Mesenchymal stem cell (in vitro differentiated cells and primary cell): ENCODE data around the gene FHL1.

Experiments
- DNase-seq: peaks from one replicate; pipeline ENCODE4 v3.0.0-alpha.2; 2013
- H2AFZ ChIP-seq: one replicate; pipeline ENCODE4 v1.6.1; 2013; ENCODE audit warnings: low read depth, mild to moderate bottlenecking, control low read depth, inconsistent platforms, low read length, moderate library complexity
- H2AK5ac ChIP-seq: 2 replicates; pipeline ENCODE4 v1.6.1; 2013; ENCODE audit warnings: low read length, moderate library complexity, mild to moderate bottlenecking, inconsistent platforms; ENCODE audit not compliant: severe bottlenecking
- H2BK120ac ChIP-seq: one replicate; pipeline ENCODE4 v1.6.1; 2013; ENCODE audit warnings: low read depth, mild to moderate bottlenecking, inconsistent platforms, low read length, moderate library complexity
- H2BK12ac ChIP-seq, 2 experiments: one replicate each; pipeline ENCODE4 v1.6.1; 2013; ENCODE audit warnings: inconsistent platforms in 2 of 2, low read length in 2 of 2, mild to moderate bottlenecking in 2 of 2, moderate library complexity in 2 of 2, control low read depth in 1 of 2
- H2BK15ac ChIP-seq: one replicate; pipeline ENCODE4 v1.6.1; 2013; ENCODE audit warnings: mild to moderate bottlenecking, low read depth, inconsistent platforms; ENCODE audit not compliant: poor library complexity, severe bottlenecking
- H2BK5ac ChIP-seq: 2 replicates; pipeline ENCODE4 v1.6.1; 2013; ENCODE audit warnings: low read depth, mild to moderate bottlenecking, low read length, control low read depth, inconsistent platforms; ENCODE audit not compliant: poor library complexity, severe bottlenecking
- H3K14ac ChIP-seq, 2 experiments: one replicate each; pipeline ENCODE4 v1.6.1; 2013; ENCODE audit warnings: inconsistent platforms in 2 of 2, low read length in 2 of 2, control low read depth in 1 of 2, mild to moderate bottlenecking in 1 of 2, moderate library complexity in 1 of 2
- H3K18ac ChIP-seq, 2 experiments: one replicate each; pipeline ENCODE4 v1.6.1; 2013; ENCODE audit warnings: inconsistent platforms in 2 of 2, low read length in 2 of 2, control low read depth in 1 of 2, low read depth in 1 of 2, mild to moderate bottlenecking in 1 of 2
- H3K23ac ChIP-seq, 2 experiments: one replicate each; pipeline ENCODE4 v1.6.1; 2013; ENCODE audit warnings: inconsistent platforms in 2 of 2, low read length in 2 of 2, mild to moderate bottlenecking in 2 of 2, moderate library complexity in 2 of 2, control low read depth in 1 of 2
- H3K27ac ChIP-seq: 2 replicates; pipeline ENCODE4 v1.5.1; 2013; ENCODE audit warnings: mild to moderate bottlenecking, moderate library complexity, low read length, control low read depth, inconsistent platforms; ENCODE audit not compliant: poor library complexity, severe bottlenecking
- H3K27me3 ChIP-seq, 2 experiments: 2 replicates each; pipeline versions ENCODE4 v1.6.1 to v1.7.0; 2013; ENCODE audit warnings: low read length in 2 of 2, mild to moderate bottlenecking in 2 of 2, moderate library complexity in 2 of 2, control low read depth in 1 of 2, inconsistent platforms in 1 of 2; ENCODE audit not compliant: control insufficient read depth in 1 of 2, insufficient read depth in 1 of 2
- H3K36me3 ChIP-seq, 2 experiments: 2 replicates each; pipeline versions ENCODE4 v1.6.1 to v1.7.0; 2013; ENCODE audit warnings: low read length in 2 of 2, control low read depth in 1 of 2, inconsistent platforms in 1 of 2, low read depth in 1 of 2, mild to moderate bottlenecking in 1 of 2; ENCODE audit not compliant: insufficient read depth in 2 of 2, control insufficient read depth in 1 of 2
- H3K4ac ChIP-seq, 2 experiments: one replicate each; pipeline ENCODE4 v1.6.1; 2013; ENCODE audit warnings: inconsistent platforms in 2 of 2, low read length in 2 of 2, mild to moderate bottlenecking in 2 of 2, moderate library complexity in 2 of 2, control low read depth in 1 of 2, low read depth in 1 of 2
- H3K4me1 ChIP-seq: 2 replicates; pipeline ENCODE4 v1.6.1; 2013; ENCODE audit warnings: low read depth, low read length, control low read depth; ENCODE audit not compliant: control insufficient read depth, insufficient read depth
- H3K4me2 ChIP-seq: 2 replicates; pipeline ENCODE4 v1.6.1; 2013; ENCODE audit warnings: low read length, mild to moderate bottlenecking, inconsistent platforms; ENCODE audit not compliant: poor library complexity, severe bottlenecking
- H3K4me3 ChIP-seq, 2 experiments: 2 replicates each; pipeline versions ENCODE4 v1.5.1 to v1.7.0; 2013; ENCODE audit warnings: low read length in 2 of 2, mild to moderate bottlenecking in 2 of 2, control low read depth in 1 of 2, low read depth in 1 of 2; ENCODE audit not compliant: insufficient read depth in 1 of 2
- H3K79me1 ChIP-seq: replicated peaks from 2 replicates; pipeline ENCODE4 v1.6.1; 2013; ENCODE audit warnings: mild to moderate bottlenecking, control low read depth, low read length, inconsistent platforms; ENCODE audit not compliant: poor library complexity, severe bottlenecking
- H3K9ac ChIP-seq: 2 replicates; pipeline ENCODE4 v1.7.0; 2013; ENCODE audit warnings: mild to moderate bottlenecking, low read length, moderate library complexity
- H3K9me3 ChIP-seq: 2 replicates; pipeline ENCODE4 v1.7.0; 2013; ENCODE audit warnings: mild to moderate bottlenecking, low read length; ENCODE audit not compliant: control insufficient read depth
- H4K8ac ChIP-seq: one replicate; pipeline ENCODE4 v1.6.1; 2013; ENCODE audit warnings: inconsistent platforms, mild to moderate bottlenecking, low read length, moderate library complexity
- H4K91ac ChIP-seq: one replicate; pipeline ENCODE4 v1.6.1; 2013; ENCODE audit warnings: mild to moderate bottlenecking, low read length, inconsistent platforms
- WGBS: methylation state at CpG from one replicate; pipeline ENCODE4 v1.1.7; 2013; ENCODE audit warnings: mixed read lengths; 5-methylcytosine and 5-hydroxymethylcytosine counted together

FHL1 gene

DNA sequence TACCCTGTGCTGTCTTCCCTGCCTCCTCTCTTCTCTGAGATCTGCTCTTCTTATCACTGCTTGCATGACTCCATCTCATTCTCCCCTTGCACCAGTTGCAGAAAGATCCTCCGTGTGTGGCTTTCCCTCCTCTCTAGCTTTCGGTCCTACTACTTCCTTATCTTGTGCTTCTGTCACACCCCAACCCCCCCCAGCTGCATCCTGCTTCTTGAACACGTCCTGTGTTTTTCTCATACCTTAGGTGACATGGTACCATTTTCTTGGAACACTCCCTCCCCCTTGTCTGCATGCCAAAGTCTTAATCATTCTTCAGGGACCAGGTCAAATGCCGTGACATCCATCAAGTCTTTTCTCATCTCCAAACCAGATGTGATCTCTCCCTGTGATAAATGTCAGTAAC lies 46.4 kb downstream of the FHL1 start:
- H3K18ac ChIP-seq: peak overlapping the region in 1 of 2 experiments; percentile 75
- peaks cover 6% of the 10 kb centered on the region for H3K79me1 ChIP-seq
- H3K27me3 ChIP-seq: peaks cover 0 to 26% of the 10 kb centered on the region in 2 experiments
- no peak overlapping the region for H2BK15ac ChIP-seq
- no peak overlapping the region for H2BK120ac ChIP-seq
- no peaks in the 10 kb centered on the region for H3K9me3 ChIP-seq
- H3K4me3 ChIP-seq: no peak overlapping the region
- H3K36me3 ChIP-seq: peaks cover 0 to 3% of the 10 kb centered on the region in 2 experiments
- no peak overlapping the region for H3K4me2 ChIP-seq
- H2BK5ac ChIP-seq: no peak overlapping the region
- no peak overlapping the region for H3K23ac ChIP-seq
- H3K27ac ChIP-seq: peak overlapping the region; percentile 17
- no peak overlapping the region for H4K91ac ChIP-seq
- H2AFZ ChIP-seq: no peak overlapping the region
- no peak overlapping the region for H2BK12ac ChIP-seq
- H3K9ac ChIP-seq: no peak overlapping the region
- 75% methylated on average over 4 of the region's 4 CpGs for WGBS
- no peak overlapping the region for H4K8ac ChIP-seq
- no peak overlapping the region for H3K14ac ChIP-seq
- DNase-seq: no peak
- H2AK5ac ChIP-seq: no peak overlapping the region
- H3K4ac ChIP-seq: no peak overlapping the region
- peaks cover 9% of the 10 kb centered on the region for H3K4me1 ChIP-seq

DNA sequence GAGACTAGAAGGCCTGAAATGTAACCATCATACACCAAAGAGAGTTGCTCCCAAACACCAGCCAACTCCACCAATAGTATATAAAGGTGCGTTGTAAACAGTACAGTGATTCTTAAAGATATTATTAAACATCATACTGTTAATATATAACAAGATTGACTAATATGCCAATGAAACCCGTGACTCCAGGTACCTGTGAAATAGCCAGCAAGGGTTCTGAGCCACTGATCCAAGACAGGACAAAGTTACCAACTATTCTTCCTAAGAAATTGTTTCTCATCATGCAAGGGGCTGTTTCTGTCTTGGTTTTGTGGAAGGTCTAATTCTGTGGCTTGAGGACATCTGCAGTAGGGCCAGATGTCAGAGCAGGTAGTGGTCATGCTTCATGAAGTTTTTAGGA lies 47.2 kb downstream of the FHL1 start:
- no peak overlapping the region for H2BK15ac ChIP-seq
- H4K91ac ChIP-seq: no peak overlapping the region
- H4K8ac ChIP-seq: no peak overlapping the region
- H3K9ac ChIP-seq: no peak overlapping the region
- no peak overlapping the region for H3K18ac ChIP-seq
- no peak overlapping the region for H2BK5ac ChIP-seq
- no peak overlapping the region for H3K4me3 ChIP-seq
- H3K27ac ChIP-seq: peak overlapping the region; percentile 45
- no peak for DNase-seq
- H2AK5ac ChIP-seq: no peak overlapping the region
- peaks cover 9% of the 10 kb centered on the region for H3K4me1 ChIP-seq
- no peak overlapping the region for H3K14ac ChIP-seq
- H3K9me3 ChIP-seq: no peaks in the 10 kb centered on the region
- peaks cover 0 to 20% of the 10 kb centered on the region in 2 experiments for H3K27me3 ChIP-seq
- no peak overlapping the region for H3K4me2 ChIP-seq
- WGBS: no CpG with 5 or more reads among the region's 2 CpGs
- H3K23ac ChIP-seq: no peak overlapping the region
- no peak overlapping the region for H2BK12ac ChIP-seq
- no peak overlapping the region for H3K4ac ChIP-seq
- peaks cover 0 to 3% of the 10 kb centered on the region in 2 experiments for H3K36me3 ChIP-seq
- no peak overlapping the region for H2BK120ac ChIP-seq
- no peak overlapping the region for H2AFZ ChIP-seq
- peaks cover 4% of the 10 kb centered on the region for H3K79me1 ChIP-seq

GRCh38 chrX:136195247-136195646 lies 47.9 kb downstream of the FHL1 start:
- Histone ChIP-seq H3K18ac (no peak overlapping the region), H2AFZ (no peak overlapping the region), H3K4me2 (no peak overlapping the region), H3K36me3 (peaks cover 0 to 3% of the 10 kb centered on the region in 2 experiments), H4K91ac (no peak overlapping the region), H2BK15ac (no peak overlapping the region), H3K4me3 (no peak overlapping the region), H2BK120ac (no peak overlapping the region), H3K23ac (no peak overlapping the region), H3K9ac (no peak overlapping the region), H2BK5ac (no peak overlapping the region), H3K14ac (no peak overlapping the region), H2AK5ac (no peak overlapping the region), H3K4me1 (peaks cover 7% of the 10 kb centered on the region), H3K79me1 (peaks cover 4% of the 10 kb centered on the region), H3K4ac (no peak overlapping the region), H3K9me3 (no peaks in the 10 kb centered on the region), H4K8ac (no peak overlapping the region), H3K27me3 (peaks cover 0 to 17% of the 10 kb centered on the region in 2 experiments), H3K27ac (no peak overlapping the region), H2BK12ac (no peak overlapping the region)
- no CpG with 5 or more reads among the region's 4 CpGs for WGBS
- no peak for DNase-seq

- H4K8ac ChIP-seq: no peak overlapping the region
- DNase-seq: no peak
- no peak overlapping the region for H3K27ac ChIP-seq
- no peak overlapping the region for H2AFZ ChIP-seq
- H2BK15ac ChIP-seq: no peak overlapping the region
- no peaks in the 10 kb centered on the region for H3K9me3 ChIP-seq
- H3K23ac ChIP-seq: no peak overlapping the region
- WGBS: over 99% methylated on average over 6 of the region's 7 CpGs
- H3K4me2 ChIP-seq: no peak overlapping the region
- no peaks in the 10 kb centered on the region for H3K36me3 ChIP-seq
- H3K4ac ChIP-seq: no peak overlapping the region
- H4K91ac ChIP-seq: no peak overlapping the region
- peaks cover 9% of the 10 kb centered on the region for H3K79me1 ChIP-seq
- no peak overlapping the region for H3K4me3 ChIP-seq
- no peak overlapping the region for H3K18ac ChIP-seq
- H3K9ac ChIP-seq: peak overlapping the region; percentile 12
- H2BK120ac ChIP-seq: no peak overlapping the region
- no peak overlapping the region for H2AK5ac ChIP-seq
- peaks cover 0 to 19% of the 10 kb centered on the region in 2 experiments for H3K27me3 ChIP-seq
- H2BK12ac ChIP-seq: no peak overlapping the region
- H2BK5ac ChIP-seq: no peak overlapping the region
- peaks cover 5% of the 10 kb centered on the region for H3K4me1 ChIP-seq
- no peak overlapping the region for H3K14ac ChIP-seq
Measured at GRCh38 chrX:136196691-136197155, 49.4 kb downstream of the FHL1 start.
